Fibroblast of villous mesenchyme (primary cell): ENCODE data around the gene ACTR1A. TPM values are rescaled to one million over a fixed set of nuclear protein-coding genes. Genes with fewer than 3 reads are reported as not detected.

Experiments used
- DNase-seq: peaks from one replicate; pipeline ENCODE4 v3.0.0-alpha.2; 2010; ENCODE audit warnings: low read depth
- H3K4me3 ChIP-seq: 2 replicates; pipeline ENCODE4 v1.5.1; 2011; ENCODE audit warnings: low read depth, mild to moderate bottlenecking, low read length
- total RNA-seq: library from RNA; depleted of rRNA; stranded (reverse); fragments of >200 nt; gene quantifications from 2 replicates; pipeline ENCODE4 v1.2.3, GENCODE V29; 2012
- TF ChIP-seq, protein P1 (sequence below): IDR thresholded peaks from 2 replicates; pipeline ENCODE4 v1.5.1; 2012; ENCODE audit warnings: low read depth, mild to moderate bottlenecking, low read length; ENCODE audit not compliant: insufficient read depth

The ACTR1A gene
- total RNA-seq, 1 donor, result 130 TPM

DNA sequence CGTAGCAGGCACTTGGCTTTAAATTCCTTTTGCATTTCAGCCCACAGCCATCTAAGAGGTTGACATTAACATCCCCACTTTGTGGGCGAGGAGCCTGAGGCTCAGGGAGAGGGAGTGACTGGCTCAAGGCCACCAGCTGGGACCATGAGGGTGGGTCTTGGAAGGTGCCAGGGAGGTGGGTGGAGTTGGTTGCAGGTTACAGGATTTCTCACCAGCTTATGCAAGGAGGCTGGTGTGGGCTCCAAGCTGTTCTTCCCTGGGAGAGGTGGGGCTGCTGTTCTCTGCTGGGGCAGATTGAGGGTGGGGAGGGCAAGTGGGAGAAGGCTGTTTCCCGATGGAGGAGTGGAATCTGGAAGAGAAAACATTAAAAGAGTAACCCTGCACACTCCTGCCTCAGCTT, 37.0 kb downstream of the ACTR1A start:
- TF ChIP-seq, protein P1, sequence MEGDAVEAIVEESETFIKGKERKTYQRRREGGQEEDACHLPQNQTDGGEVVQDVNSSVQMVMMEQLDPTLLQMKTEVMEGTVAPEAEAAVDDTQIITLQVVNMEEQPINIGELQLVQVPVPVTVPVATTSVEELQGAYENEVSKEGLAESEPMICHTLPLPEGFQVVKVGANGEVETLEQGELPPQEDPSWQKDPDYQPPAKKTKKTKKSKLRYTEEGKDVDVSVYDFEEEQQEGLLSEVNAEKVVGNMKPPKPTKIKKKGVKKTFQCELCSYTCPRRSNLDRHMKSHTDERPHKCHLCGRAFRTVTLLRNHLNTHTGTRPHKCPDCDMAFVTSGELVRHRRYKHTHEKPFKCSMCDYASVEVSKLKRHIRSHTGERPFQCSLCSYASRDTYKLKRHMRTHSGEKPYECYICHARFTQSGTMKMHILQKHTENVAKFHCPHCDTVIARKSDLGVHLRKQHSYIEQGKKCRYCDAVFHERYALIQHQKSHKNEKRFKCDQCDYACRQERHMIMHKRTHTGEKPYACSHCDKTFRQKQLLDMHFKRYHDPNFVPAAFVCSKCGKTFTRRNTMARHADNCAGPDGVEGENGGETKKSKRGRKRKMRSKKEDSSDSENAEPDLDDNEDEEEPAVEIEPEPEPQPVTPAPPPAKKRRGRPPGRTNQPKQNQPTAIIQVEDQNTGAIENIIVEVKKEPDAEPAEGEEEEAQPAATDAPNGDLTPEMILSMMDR, result no peak
- no peak for DNase-seq
- no peak overlapping the region for H3K4me3 ChIP-seq

DNA sequence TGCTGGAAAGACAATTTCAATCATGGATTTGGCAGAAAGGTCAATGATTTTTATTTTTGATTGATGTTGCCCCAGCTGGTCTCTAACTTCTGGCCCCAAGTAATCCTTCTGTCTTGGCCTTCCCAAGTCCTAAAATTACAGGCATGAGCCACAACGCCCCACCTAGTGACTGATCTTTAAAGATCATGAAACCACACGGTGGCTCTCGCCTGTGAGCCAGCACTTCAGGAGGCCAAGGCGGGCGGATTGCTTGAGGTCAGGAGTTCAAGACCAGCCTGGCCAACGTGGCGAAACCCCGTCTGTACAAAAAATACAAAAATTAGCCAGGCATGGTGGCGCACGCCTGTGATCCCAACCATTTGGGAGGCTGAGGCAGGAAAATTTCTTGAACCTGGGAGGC, 38.5 kb downstream of the ACTR1A start:
- no peak overlapping the region for H3K4me3 ChIP-seq
- DNase-seq, result no peak
- TF ChIP-seq, protein P1, result no peak

DNA sequence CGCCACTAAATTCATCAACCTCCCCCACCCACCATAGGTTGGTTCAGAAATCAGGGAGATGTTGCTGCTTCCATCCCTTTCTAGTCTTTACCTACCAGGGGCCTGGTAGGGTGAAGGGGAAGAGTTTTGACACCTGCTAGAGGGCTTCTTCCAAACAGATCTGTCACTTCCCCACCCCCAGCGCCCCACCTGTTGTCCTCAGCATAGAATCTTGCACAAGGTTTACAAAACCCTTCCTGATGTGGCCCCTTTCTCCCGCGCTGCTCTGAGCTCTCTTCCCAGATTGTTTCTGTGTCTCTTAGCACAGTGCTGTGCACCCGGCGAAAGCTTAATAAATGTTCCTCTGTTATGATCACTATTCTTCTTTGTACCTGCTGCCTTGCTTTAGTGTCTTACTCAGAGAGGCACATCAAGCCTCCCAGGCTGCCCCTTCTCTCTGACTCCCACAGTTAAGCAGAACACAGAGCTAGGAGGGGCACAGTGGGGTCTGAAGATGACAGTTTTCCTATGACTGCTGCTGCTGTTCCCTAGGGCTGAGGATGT, 39.9 kb downstream of the ACTR1A start:
- TF ChIP-seq, protein P1, result no peak
- no peak for DNase-seq
- no peak overlapping the region for H3K4me3 ChIP-seq

DNA sequence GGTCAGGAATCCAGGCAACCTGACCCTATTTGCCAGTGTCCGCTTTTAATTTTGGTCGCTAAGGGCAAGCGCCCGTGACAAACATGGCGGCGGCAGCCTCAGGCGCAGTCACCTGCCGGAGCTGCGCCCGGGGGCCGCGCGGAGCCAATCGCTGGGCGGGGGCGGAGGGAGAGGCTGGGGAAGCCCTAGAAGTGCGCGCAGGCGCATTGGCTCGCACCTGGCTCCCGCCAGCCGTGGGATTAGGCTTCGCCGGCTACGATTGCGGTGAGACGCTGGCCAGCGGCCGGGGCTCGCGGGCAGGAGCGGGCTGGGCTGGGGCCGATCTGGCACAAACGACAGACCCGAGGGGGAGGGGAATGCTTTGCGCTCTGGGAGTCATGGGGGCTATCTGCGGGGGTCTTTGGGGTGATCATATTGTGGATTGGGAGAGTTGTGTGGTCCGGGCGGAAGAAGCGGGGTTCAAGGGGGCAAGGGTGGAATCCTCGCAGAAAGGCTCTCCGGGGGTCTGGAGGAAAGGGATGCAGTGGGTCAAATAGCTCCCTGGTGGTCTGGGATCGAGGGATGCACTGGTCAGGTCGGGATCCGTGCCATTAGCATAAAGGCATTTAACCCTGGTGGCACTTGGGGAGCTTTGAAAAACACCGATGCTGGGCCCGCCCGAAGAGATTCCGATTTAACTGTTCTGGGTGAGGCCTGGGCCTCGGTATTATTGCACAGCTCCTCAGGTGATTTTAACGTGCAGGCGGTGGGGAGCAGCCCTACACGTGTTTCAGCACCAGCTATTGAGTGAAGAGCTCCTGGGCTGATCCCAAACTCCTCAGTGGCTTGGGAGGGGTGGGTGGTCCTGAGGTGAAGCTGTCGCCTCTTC, 41.1 kb downstream of the ACTR1A start:
- H3K4me3 ChIP-seq, result peak overlapping the region; percentile 66
- DNase-seq, result peak; percentile 77
- TF ChIP-seq, protein P1, result no peak

DNA sequence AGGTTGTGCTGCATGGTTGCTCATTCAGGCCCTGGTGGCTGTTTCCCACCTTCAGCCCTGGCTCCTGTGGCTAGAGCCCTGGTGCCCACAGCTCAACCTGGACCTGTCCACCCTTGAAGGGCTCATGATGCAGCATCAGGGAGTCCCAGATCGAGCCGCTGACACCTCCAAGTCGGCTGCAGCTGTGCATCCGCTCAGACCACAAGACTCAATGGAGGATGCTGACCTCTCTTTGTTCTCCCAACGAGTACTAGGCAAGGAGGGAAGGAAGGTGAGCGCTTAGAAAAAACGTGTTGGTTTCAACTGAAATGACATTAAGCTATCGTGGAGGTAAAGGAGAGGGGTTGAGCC, 41.7 kb downstream of the ACTR1A start:
- DNase-seq, result no peak
- TF ChIP-seq, protein P1, result no peak
- H3K4me3 ChIP-seq, result peak overlapping the region; percentile 66

DNA sequence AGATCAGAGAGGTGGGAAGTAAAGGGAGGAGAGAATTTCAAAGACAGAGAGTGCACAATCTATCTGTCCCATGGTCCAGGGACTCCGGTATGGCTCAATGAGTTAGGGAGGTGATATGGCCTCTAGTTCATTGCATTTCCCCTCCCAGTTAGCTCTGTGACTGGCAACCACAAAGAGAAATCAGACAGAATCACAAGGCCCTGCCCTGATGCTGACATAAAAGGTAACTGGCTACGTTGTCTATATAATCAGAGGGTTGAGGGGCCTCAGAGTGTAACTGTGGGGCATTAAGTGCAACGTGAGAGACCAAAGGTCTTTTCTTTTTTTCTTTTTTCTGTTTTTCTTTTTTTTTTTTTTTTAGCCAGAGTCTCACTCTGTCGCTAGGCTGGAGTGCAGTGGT, 43.9 kb downstream of the ACTR1A start:
- TF ChIP-seq, protein P1, result no peak
- DNase-seq, result no peak
- H3K4me3 ChIP-seq, result no peak overlapping the region
